Measurements from ENCODE around the gene SNRNP27.
"Not testable (repeated sequence)": the region's sequence is repeated elsewhere in the genome, so short reads cannot be mapped to it uniquely, and the experiment has no call there.

The SNRNP27 gene

DNA sequence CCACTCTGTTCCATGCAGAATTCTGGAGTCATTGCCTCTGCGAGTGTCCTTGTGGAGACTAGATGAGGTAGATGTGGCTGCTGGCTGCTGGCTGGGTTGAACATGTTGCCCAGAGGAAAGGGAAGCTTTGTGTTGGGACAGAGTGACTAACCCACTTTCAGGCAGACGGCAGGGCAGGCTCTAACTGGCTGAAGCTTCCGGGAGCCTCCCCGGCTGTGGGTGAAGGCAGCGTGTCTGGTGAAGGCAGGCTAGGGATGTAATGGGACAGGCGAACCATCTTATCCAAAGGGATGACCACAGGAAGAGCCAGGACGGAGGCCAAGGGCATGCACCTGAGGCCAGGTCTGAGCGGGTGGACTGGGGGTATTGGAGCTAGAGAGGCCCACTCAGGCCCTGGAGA is 51.7 kb downstream of the SNRNP27 start:
- DNase-seq = no peak

DNA sequence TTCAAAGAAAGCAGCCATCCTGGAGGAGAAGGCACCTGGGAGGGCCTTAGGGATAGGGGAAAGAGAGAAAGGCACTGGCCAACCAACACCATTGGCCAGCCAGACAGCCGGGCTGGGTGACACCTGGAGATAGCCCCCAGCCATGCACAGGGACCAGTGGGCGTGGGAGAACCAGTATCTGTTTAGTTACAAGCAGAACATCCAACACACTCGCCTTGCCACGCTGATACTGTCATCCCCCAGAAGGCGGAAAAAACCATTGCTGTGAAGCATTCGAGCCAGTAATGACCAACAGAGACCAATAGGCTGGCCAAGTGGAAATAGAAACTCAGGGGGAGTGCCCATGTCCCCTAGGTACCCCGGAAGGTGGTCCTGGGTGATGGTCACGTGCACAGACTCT is 52.2 kb downstream of the SNRNP27 start:
- DNase-seq = no peak

DNA sequence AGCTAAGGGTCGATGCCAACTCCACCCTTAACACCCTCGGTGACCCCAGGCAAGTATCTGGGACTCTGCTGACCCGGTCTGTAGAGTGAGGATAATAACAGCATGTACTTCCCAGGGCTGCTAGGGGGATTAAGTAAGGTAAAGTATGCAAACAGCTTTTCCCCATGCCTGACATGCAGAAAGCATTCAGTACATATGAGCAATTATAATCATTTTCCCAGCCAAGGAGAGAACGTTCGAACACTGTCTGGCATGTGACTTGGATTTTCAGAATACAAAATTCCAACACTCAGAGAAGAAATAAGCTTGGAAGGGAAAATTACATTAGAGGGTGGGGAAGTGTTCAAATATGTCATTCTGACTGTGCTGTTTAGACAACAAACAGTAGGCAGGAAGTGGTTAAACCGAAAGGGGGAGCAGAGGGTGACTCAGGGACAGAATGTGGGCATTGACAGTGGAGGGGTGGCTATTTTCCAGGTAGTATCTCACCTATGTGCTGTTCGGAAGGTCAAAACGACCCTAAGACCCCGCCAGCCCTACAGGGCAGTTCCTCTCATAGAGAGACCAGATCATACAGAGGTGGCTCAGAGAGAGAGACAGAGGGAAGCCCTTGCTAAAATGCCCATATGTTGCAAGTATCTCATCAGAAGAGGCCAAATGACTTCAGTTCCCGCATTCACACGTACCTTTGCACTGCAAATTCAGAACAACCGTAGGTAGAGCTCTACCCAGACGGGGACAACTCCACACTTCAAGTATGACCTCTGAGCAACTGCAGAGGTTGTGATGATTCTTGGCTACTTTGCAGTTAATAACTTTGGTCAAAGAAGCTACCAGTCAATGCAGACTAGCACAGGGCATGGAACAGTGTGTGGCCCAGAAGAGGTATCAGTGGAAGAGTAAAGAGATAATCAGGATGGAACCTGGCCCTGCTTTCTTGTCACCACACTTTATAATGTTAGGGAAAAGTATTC is 52.9 kb downstream of the SNRNP27 start:
- no peak for DNase-seq

DNA sequence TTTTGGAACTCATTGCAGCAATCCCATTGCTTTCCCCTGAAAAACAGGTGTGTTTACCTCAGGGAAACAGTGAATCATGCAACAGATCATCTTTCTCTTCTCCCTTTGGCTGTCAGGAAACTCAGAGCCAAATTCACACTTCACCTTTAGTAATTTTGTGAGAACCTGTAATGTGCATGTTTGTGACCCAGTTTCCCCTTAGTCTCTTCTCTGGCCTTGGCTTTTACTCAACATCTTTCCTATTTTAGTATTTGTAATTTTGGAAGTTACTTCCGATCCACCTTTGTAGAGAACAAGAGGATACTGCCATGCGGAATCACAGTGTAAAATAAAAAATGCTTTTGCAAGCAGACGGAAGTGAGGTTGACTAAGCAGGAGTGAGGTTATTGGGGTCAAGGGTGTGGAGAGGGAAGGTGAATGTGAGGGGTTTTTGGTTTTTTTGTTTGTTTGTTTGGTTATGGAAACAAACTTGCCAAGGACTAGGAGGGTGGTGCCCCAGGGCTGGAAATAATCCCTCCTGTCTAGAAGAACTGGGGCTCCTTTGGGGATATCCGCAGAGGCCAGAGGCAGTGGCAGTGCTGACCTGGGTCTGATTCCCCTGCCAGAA is 53.7 kb downstream of the SNRNP27 start:
- DNase-seq = no peak

DNA sequence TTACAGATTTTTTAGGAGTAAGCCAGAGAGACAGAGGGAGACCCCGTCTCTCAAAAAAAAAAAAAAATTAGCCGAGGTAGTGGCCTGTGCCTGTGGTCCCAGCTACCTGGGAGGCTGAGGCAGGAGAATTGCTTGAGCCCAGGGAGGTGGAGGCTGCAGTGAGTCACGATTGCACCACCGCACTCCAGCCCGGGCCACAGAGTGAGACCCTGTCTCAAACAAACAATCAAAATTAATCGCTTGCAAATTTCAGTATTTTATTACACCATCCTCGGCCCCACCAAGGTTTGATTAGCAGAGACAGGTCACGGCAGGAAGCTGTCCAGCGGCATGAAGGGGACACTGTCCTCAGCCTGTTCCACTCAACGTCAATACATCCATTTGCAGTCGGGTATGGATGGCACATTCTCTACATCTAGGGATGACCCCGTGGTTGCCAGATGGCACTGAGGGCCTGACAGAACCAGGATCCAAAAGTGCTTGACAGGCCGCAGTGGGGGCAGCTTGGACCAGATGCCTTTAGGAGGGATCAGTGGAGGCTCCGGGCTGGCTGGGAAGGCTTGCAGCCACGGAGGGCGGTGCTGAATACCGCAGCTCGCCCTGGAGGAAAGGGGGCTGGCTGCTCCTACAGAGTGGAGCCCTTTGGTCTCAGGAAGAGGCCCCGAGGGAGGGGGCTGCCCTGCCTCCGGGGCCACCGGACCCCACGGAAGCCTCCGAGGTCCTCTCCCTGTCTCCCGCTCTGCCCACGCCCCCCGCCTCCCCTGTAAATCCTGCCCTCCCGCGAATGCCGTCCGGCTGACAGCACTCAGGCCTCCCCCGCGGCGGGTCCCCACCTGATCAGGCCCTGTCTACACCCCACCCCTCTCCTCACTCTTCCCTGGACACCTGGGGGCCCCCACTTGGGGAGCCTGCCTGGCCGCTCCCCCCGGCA is 54.5 kb downstream of the SNRNP27 start:
- no peak for DNase-seq

DNA sequence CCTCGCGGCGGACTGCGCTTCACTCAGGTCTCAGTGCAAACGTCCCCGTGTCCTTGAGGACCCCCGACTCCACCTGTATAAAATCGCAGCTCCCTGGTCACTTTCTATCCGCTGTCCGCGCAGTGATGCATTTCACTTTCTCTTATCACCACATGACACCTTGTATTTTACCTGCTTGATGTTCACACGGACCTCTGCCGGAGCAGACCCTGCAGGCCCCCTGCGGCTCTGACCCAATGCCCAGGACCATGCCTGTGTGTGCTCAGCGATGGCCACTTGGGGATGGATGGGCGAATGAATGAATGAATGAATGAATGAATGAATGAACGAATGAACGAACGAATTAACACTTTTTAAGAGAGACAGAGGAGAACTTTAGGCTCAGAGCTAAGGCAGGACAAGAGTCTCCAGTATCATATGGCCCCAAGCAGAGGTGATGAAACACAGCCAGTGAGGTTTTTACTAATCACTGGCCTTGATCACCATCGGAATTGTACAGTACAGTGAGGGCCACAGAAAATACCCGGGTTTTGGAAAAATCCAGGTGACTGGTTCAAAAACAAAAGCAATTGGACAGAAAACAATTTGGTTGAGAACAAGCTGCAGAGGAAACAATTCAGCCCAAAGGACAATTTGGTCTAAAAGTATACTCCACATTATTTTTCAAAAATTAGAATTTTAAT is 55.3 kb downstream of the SNRNP27 start:
- no peak for DNase-seq

DNA sequence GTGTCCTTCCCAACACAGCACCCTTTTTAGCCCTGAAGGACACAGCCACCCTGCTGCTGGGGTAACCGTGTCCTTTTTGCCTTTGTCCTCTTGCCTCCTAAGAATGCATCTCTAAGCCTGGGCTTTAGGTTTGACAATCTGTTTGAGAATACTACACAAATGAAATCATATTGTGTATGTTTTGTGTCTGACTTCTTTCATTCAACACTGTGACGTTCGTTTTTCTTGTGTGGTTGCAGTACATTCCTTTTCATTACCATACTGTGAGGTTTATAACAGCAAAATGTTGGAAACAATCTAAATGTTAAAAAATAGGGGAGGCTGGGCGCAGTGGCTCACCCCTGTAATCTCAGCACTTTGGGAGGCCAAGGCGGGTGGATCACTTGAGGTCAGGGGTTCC is 56.5 kb downstream of the SNRNP27 start:
- no peak for DNase-seq

DNA sequence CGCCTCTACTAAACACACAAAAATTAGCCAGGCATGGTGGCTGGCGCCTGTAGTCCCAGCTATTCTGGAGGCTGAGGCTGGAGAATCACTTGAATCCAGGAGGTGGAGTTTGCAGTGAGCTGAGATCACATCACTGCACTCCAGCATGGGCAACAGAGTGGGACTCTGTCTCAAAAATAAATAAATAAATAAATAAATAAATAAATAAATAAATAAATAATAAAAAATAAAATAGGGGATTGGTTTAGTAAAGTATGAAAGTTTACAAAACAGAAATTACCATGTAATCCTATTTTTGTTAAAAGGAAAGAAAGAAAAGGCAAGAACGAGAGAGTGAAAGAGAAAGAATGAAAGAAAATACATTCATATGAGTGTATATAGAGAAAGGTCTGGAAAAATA is 56.9 kb downstream of the SNRNP27 start:
- not testable (repeated sequence) for DNase-seq

DNA sequence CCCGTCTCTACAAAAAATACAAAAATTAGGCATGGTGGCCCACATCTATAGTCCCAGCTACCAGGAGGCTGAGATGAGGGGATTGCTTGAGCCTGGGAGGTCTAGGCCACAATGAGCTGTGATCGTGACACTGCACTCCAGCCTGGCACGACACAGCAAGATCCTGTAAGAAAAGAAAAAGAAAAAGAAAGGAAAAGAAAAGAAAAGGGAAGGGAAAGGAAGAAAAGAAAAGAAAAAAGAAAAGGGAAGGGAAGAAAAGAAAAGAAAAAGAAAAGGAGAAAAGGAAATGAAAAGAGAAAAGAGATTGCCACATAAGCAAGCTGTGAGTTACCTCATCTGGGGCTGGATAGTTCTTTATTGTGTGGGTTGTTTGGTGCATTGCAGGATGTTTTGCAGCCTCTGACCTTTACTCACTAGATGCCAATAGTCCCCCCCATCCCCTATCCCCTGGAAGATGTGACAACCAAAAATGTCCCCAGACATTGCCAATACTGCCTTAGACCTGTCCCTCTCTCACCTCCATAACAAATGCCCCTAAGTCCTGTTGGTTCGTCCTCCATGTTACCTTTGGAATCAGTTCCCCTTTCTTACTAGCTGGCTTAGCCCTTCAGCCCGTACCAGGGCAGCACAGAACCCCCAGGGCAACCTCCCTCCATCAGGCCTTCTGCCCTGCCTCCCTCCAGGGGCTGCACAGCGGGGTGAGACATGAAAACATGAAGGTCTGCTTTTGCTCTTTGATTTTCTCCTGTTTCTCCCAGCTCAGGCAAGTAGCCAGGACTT is 58.8 kb downstream of the SNRNP27 start:
- no peak for DNase-seq

DNA sequence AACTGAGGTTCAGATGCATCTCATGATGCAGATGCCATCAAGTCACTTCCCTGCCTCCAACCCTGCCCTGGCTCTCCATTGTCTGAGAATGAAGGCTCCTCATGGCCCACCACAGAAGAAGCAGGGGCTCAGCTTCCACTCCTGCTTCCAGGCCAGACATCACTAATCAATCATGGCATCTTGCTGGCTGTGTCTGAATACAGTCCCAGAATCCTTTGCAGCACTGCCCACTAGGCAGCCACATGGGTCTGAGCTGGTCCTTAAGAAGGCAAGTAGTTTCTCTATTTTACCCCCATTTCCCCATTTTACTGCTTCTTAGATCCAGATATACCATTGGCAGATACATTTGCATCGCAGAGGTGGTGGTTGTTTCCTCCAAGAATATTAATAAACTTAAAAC is 60.3 kb downstream of the SNRNP27 start:
- no peak for DNase-seq
